Parietal lobe (tissue), 2 donors: Measurements from ENCODE around the gene DDX39B. TPM values are rescaled to one million over a fixed set of nuclear protein-coding genes. Genes with fewer than 3 reads are reported as not detected.

Experiments
- small RNA-seq: library from RNA; depleted of rRNA; stranded (forward); fragments of <200 nt; gene quantifications from one replicate; pipeline ENCODE3, GENCODE V24; 2014; ENCODE audit warnings: low replicate concordance
- total RNA-seq: library from RNA; depleted of rRNA; stranded (reverse); fragments of >200 nt; gene quantifications from one replicate; pipeline ENCODE4 v1.2.3, GENCODE V29; 2014

Gene DDX39B
- total RNA-seq, result 296 TPM

GRCh38 chr6:31541658-31542521 is at the start of gene DDX39B:
TSS of gene DDX39B (minus strand) at chr6:31542003. CDS start at chr6:31540532, 1,471 bp downstream.

GRCh38 chr6:31586008-31586407 is 44.2 kb upstream of the DDX39B start, which contains the start of gene LST1:
TSS of gene LST1 (plus strand) at chr6:31586277. CDS start at chr6:31587300, 1,023 bp downstream.

GRCh38 chr6:31582230-31582643 is 40.4 kb upstream of the DDX39B start, which contains the start of gene LTB:
TSS of gene LTB (minus strand) at chr6:31582424. CDS start at chr6:31582417, 7 bp downstream.

GRCh38 chr6:31575335-31575901 is 33.6 kb upstream of the DDX39B start, which contains the start of gene TNF:
TSS of gene TNF (plus strand) at chr6:31575565. CDS start at chr6:31575742, 177 bp downstream.

GRCh38 chr6:31572041-31572911 is 30.5 kb upstream of the DDX39B start, which contains the start of gene LTA:
TSS of gene LTA (plus strand) at chr6:31572289. CDS start at chr6:31572743, 454 bp downstream.

GRCh38 chr6:31546958-31547726 is 5.3 kb upstream of the DDX39B start, which contains the start of gene NFKBIL1:
TSS of gene NFKBIL1 (plus strand) at chr6:31547608. CDS start at chr6:31547695, 87 bp downstream.

GRCh38 chr6:31546339-31546957 is 4.6 kb upstream of the DDX39B start, which contains the start of gene ATP6V1G2:
TSS of gene ATP6V1G2 (minus strand) at chr6:31546608. CDS start at chr6:31546559, 49 bp downstream.

GRCh38 chr6:31528821-31529328 is 12.9 kb downstream of the DDX39B start, which contains the start of gene MCCD1:
TSS of gene MCCD1 (plus strand) at chr6:31528962. CDS start at chr6:31529015, 53 bp downstream.

GRCh38 chr6:31497531-31498476 is 44.0 kb downstream of the DDX39B start, which contains the start of gene MICB:
TSS of gene MICB (plus strand) at chr6:31498145. CDS start at chr6:31498194, 49 bp downstream.

Small RNAs within 50 kb of the gene (small RNA-seq; reads per million reads assigned to genes)
- gene AL663061.1 (not detected), gene RF00019 (not detected), gene SNORD117 (396 reads per million, percentile 97 among the genes with 10 or more reads in this experiment), gene SNORD84 (not detected)

Other genes starting within 250 kb of the DDX39B start
- gene HLA-B, start 184.8 kb downstream of the DDX39B start, total RNA-seq, result 15.0 TPM
- 0.63 TPM for gene MICA, start 138.4 kb downstream of the DDX39B start, total RNA-seq
- gene MICB, start 43.9 kb downstream of the DDX39B start, total RNA-seq, result 0.31 TPM
- gene MCCD1, start 13.0 kb downstream of the DDX39B start, total RNA-seq, result not detected
- 58.8 TPM for gene ATP6V1G2, start 4.6 kb upstream of the DDX39B start, total RNA-seq
- 15.3 TPM for gene NFKBIL1, start 5.6 kb upstream of the DDX39B start, total RNA-seq
- not detected for gene LTA, start 30.3 kb upstream of the DDX39B start, total RNA-seq
- gene TNF, start 33.6 kb upstream of the DDX39B start, total RNA-seq, result not detected
- gene LTB, start 40.4 kb upstream of the DDX39B start, total RNA-seq, result not detected
- gene LST1, start 44.3 kb upstream of the DDX39B start, total RNA-seq, result not detected
- gene NCR3, start 51.0 kb upstream of the DDX39B start, total RNA-seq, result not detected
- 3.4 TPM for gene AIF1, start 73.2 kb upstream of the DDX39B start, total RNA-seq
- gene PRRC2A, start 78.7 kb upstream of the DDX39B start, total RNA-seq, result 94.8 TPM
- 177 TPM for gene BAG6, start 110.7 kb upstream of the DDX39B start, total RNA-seq
- gene APOM, start 113.9 kb upstream of the DDX39B start, total RNA-seq, result 2.2 TPM
- gene C6orf47, start 118.8 kb upstream of the DDX39B start, total RNA-seq, result 17.2 TPM
- gene GPANK1, start 123.0 kb upstream of the DDX39B start, total RNA-seq, result 11.3 TPM
- 83.6 TPM for gene CSNK2B, start 124.1 kb upstream of the DDX39B start, total RNA-seq
- gene LY6G5B, start 128.0 kb upstream of the DDX39B start, total RNA-seq, result 13.5 TPM
- 5.6 TPM for gene LY6G5C, start 139.1 kb upstream of the DDX39B start, total RNA-seq
- gene ABHD16A, start 161.3 kb upstream of the DDX39B start, total RNA-seq, result 67.9 TPM
- not detected for gene LY6G6F, start 164.9 kb upstream of the DDX39B start, total RNA-seq
- not detected for gene LY6G6D, start 173.3 kb upstream of the DDX39B start, total RNA-seq
- not detected for gene LY6G6C, start 179.7 kb upstream of the DDX39B start, total RNA-seq
- gene MPIG6B, start 181.4 kb upstream of the DDX39B start, total RNA-seq, result not detected
- 126 TPM for gene DDAH2, start 187.3 kb upstream of the DDX39B start, total RNA-seq
- gene CLIC1, start 194.5 kb upstream of the DDX39B start, total RNA-seq, result 20.0 TPM
- gene MSH5, start 198.0 kb upstream of the DDX39B start, total RNA-seq, result 14.1 TPM
- gene SAPCD1, start 220.7 kb upstream of the DDX39B start, total RNA-seq, result 1.3 TPM
- 0.31 TPM for gene VWA7, start 235.3 kb upstream of the DDX39B start, total RNA-seq